ENCODE results near the gene DIAPH2.

The DIAPH2 gene

GRCh38 chrX:97637289-97637688 lies 952.6 kb downstream of the DIAPH2 start:
- Mint-ChIP-seq H3K4me3 (no peak overlapping the region), H3K9me3 (no peaks in the 10 kb centered on the region), H3K36me3 (no peaks in the 10 kb centered on the region), H3K27me3 (no peaks in the 10 kb centered on the region), H3K27ac (no peak overlapping the region), H3K4me1 (peaks cover 6% of the 10 kb centered on the region)
- ATAC-seq = no peak

GRCh38 chrX:97638621-97639020 lies 954.0 kb downstream of the DIAPH2 start:
- no peak for ATAC-seq
- Mint-ChIP-seq H3K4me1 (peaks cover 6% of the 10 kb centered on the region), H3K27me3 (no peaks in the 10 kb centered on the region), H3K36me3 (no peaks in the 10 kb centered on the region), H3K9me3 (no peaks in the 10 kb centered on the region), H3K27ac (no peak overlapping the region), H3K4me3 (no peak overlapping the region)

DNA sequence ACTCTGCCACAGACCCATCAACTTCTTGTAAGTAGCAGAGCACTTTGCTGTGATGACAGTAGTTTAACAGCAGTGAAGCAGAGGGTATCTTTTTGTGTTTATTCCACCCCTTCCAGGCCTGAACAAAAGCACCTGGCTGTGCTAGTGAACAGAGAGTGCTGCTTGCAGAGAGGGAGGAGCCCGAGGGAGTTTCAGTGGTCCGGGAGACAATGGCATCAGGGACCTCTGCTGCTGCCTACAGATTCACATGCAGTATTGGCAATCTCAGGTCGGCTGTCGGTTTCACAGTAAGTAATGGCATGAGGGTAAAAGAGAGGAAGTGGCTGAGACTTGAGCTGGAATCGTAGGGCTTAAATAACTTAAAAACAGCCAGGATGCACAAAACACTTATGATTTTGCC lies 954.9 kb downstream of the DIAPH2 start:
- H3K27me3 Mint-ChIP-seq = no peaks in the 10 kb centered on the region
- no peak for ATAC-seq
- H3K9me3 Mint-ChIP-seq = no peaks in the 10 kb centered on the region
- H3K36me3 Mint-ChIP-seq = no peaks in the 10 kb centered on the region
- no peak overlapping the region for H3K4me3 Mint-ChIP-seq
- H3K27ac Mint-ChIP-seq = no peak overlapping the region
- H3K4me1 Mint-ChIP-seq = peaks cover 6% of the 10 kb centered on the region

All from stimulated activated memory B cell treated with anti-CD40 and anti-IgM and Interleukin-4, amounts not matched to agents 10 μg/mL and 1 μg/mL and 100 μg/mL, for 72 hours (primary cell).